Measurements from ENCODE around the gene OR1S2.
"Not testable (repeated sequence)": the region's sequence is repeated elsewhere in the genome, so short reads cannot be mapped to it uniquely, and the experiment has no call there.

DNA sequence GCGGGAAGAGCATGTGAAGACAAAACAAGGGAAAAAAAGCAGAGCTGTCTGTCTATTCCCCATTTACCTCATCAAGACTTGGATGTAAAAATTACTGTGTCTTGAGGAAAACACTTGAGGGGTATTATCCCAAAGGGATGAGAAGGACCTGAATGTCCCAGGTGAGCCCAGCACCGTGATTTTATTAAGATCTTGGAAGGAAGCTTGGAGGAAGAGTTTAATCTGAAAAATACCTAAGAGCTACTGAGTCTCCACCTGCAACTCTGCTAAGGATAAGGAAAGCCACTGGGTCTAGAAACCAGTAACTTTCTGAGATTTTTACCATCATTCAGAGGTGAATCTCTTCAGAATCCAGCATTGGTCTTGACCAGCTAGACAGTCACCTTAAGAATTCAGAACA lies 8.5 kb upstream of the OR1S2 start, which contains the start of gene OR1S1:
- TF ChIP-seq, protein P1, sequence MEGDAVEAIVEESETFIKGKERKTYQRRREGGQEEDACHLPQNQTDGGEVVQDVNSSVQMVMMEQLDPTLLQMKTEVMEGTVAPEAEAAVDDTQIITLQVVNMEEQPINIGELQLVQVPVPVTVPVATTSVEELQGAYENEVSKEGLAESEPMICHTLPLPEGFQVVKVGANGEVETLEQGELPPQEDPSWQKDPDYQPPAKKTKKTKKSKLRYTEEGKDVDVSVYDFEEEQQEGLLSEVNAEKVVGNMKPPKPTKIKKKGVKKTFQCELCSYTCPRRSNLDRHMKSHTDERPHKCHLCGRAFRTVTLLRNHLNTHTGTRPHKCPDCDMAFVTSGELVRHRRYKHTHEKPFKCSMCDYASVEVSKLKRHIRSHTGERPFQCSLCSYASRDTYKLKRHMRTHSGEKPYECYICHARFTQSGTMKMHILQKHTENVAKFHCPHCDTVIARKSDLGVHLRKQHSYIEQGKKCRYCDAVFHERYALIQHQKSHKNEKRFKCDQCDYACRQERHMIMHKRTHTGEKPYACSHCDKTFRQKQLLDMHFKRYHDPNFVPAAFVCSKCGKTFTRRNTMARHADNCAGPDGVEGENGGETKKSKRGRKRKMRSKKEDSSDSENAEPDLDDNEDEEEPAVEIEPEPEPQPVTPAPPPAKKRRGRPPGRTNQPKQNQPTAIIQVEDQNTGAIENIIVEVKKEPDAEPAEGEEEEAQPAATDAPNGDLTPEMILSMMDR (IDR thresholded peaks at IDR 0.05), result not testable (repeated sequence)
- not testable (repeated sequence) for TF ChIP-seq POLR2A (IDR thresholded peaks at IDR 0.05)

All from breast epithelium (tissue), 3 donors.